Measurements from ENCODE around the gene PCSK7. TPM values are rescaled to one million over a fixed set of nuclear protein-coding genes. Genes with fewer than 3 reads are reported as not detected.
A peak's percentile ranks its signal among the peaks of the same experiment; 100 is the strongest.

The PCSK7 gene
- total and polyA plus RNA-seq, 2 of the 8 experiments (the other 6 are each of a cell fraction or from before 2014, with no cell fraction given): 23.4 to 38.5 TPM

DNA sequence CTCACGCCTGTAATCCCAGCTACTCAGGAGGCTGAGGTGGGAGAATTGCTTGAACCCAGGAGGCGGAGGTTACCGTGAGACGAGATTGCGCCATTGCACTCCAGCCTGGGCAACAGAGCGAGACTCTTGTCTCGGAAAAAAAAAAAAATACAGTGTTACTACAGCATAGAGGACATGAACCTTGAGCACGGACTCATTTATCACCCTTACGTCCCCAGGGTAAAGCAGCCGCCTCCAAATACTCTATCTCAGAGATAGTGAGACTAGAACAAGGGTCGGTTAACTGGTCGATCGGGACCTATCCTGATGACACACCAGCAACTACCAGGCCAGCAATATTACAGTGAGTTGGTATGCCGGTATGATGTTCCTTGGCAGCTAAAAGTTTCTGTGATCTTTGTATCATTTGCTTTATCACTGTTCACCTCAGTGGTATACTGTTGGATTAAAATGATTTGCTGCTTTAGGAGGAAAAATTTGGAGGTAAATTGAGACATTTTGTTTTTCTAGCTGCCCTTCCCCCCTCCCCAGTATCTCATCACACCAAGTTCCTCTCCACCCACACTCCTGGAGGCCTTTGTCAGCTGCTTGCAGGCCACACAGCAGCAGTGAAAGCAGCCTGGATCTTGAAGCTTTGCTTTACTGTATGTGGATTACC is 60.3 kb downstream of the PCSK7 start:
- POLR2A ChIA-PET (ENCODE audit: partially characterized antibody): interaction anchor here (0.5 to 4.3 kb wide), 9 partner anchors 10 to 705 kb away, joined by 3 to 35 read pairs (median 4); partner anchors contain the start of genes FXYD6, PAFAH1B2 and PCSK7
- no peaks in the 10 kb centered on the region for H3K4me1 ChIP-seq (replicated peaks in 1 of 4; ENCODE audit: control insufficient read depth in 3 of 4, insufficient read depth in 4 of 4, low read length in 3 of 4)
- peaks cover 0 to 3% of the 10 kb centered on the region in 2 experiments for H4K20me1 ChIP-seq (replicated peaks in 1 of 2; ENCODE audit: control insufficient read depth in 1 of 2, insufficient read depth in 2 of 2, low read length in 2 of 2)
- H4K91ac ChIP-seq (replicated peaks; ENCODE audit: insufficient read length, low read length): no peak overlapping the region
- peaks cover 6 to 42% (median 22%) of the 10 kb centered on the region in 4 experiments; a peak in 6 of 8 replicates for H3K36me3 ChIP-seq (ENCODE audit: control insufficient read depth in 2 of 4, insufficient read depth in 4 of 4, low read length in 3 of 4)
- H3K14ac ChIP-seq (ENCODE audit: insufficient read length): no peak overlapping the region
- H3K27ac ChIP-seq (ENCODE audit: low read depth, low read length): no peak overlapping the region
- no peak overlapping the region for H3K4ac ChIP-seq (replicated peaks; ENCODE audit: insufficient read length, low read depth, low read length)
- H3K79me2 ChIP-seq (ENCODE audit: control insufficient read depth in 1 of 2, insufficient read depth in 2 of 2, low read length in 2 of 2): no peaks in the 10 kb centered on the region
- no peak overlapping the region for H2BK12ac ChIP-seq (ENCODE audit: low read depth, low read length)
- no peak overlapping the region for H3K4me3 ChIP-seq (ENCODE audit: extremely low read depth in 1 of 4, insufficient read depth in 2 of 4, low read depth in 3 of 4, low read length in 4 of 4)
- DNase-seq (ENCODE audit: low read depth in 1 of 2, low spot score in 2 of 2): no peak
- no peaks in the 10 kb centered on the region for H3K9me3 ChIP-seq (ENCODE audit: insufficient read depth in 2 of 2, low read depth in 1 of 2, low read length in 1 of 2)
- no peak overlapping the region for H2BK120ac ChIP-seq (replicated peaks; ENCODE audit: low read depth, low read length)
- no peak overlapping the region for H2AFZ ChIP-seq (ENCODE audit: low read length)
- H3K18ac ChIP-seq (ENCODE audit: extremely low read depth, low read length): no peak overlapping the region
- no peak overlapping the region for H3K9ac ChIP-seq (replicated peaks in 1 of 4; ENCODE audit: extremely low read depth in 1 of 4, low read depth in 3 of 4, low read length in 3 of 4)
- H3K27me3 ChIP-seq (replicated peaks in 1 of 4; ENCODE audit: control insufficient read depth in 3 of 4, extremely low read depth in 1 of 4, insufficient read depth in 3 of 4, low read length in 3 of 4): no peaks in the 10 kb centered on the region
- FAIRE-seq: no peak
- H2BK20ac ChIP-seq (ENCODE audit: low read length): no peak overlapping the region
- H3K79me1 ChIP-seq (ENCODE audit: low read depth, low read length): no peaks in the 10 kb centered on the region; the same call in 1 of the 2 replicates
- H2AK5ac ChIP-seq (ENCODE audit: low read depth, low read length): no peak overlapping the region
- H3K23me2 ChIP-seq (ENCODE audit: low read depth, low read length): no peaks in the 10 kb centered on the region
- H4K8ac ChIP-seq (ENCODE audit: extremely low read depth, insufficient read depth, low read length): no peak overlapping the region
- WGBS, 2 experiments (ENCODE audit: extremely low coverage in 1 of 2, insufficient coverage in 1 of 2, insufficient read length in 1 of 2, insufficient replicate concordance in 2 of 2, low coverage in 1 of 2, low lambda C conversion rate in 2 of 2, missing lambda C conversion rate in 1 of 2): 90% methylated on average over 14 of the region's 14 CpGs; no CpG with 5 or more reads in 1 of the 2 experiments
- CTCF ChIA-PET (ENCODE audit: partially characterized antibody): interaction anchor here (0.5 to 2.8 kb wide), 9 partner anchors 10 to 161 kb away, joined by 3 to 24 read pairs (median 3); partner anchors contain the start of gene PAFAH1B2
- H2BK15ac ChIP-seq (ENCODE audit: low read length): no peak overlapping the region
- H3K56ac ChIP-seq (replicated peaks; ENCODE audit: insufficient read length, low read depth, low read length): no peak overlapping the region
- no peak overlapping the region for H2BK5ac ChIP-seq (ENCODE audit: low read depth, low read length)
- no peak overlapping the region for H3K23ac ChIP-seq (ENCODE audit: insufficient read length)
- no peak overlapping the region for H4K5ac ChIP-seq (ENCODE audit: insufficient read length, low read depth, low read length)
- H3K4me2 ChIP-seq (ENCODE audit: insufficient read depth in 1 of 2, low read depth in 2 of 2, low read length in 2 of 2): no peak overlapping the region
- TF ChIP-seq CEBPB (IDR thresholded peaks at IDR 0.05; ENCODE audit: low read depth, low read length): 0 out of 2 replicates have a peak, but pooled peaks have one; percentile 5
- TF ChIP-seq CHD2 (IDR thresholded peaks at IDR 0.05; ENCODE audit: low read length): no peak
- TF ChIP-seq SAP30 (IDR thresholded peaks at IDR 0.05; ENCODE audit: insufficient read depth, insufficient replicate concordance, low read length): no peak
- TF ChIP-seq, protein P1, sequence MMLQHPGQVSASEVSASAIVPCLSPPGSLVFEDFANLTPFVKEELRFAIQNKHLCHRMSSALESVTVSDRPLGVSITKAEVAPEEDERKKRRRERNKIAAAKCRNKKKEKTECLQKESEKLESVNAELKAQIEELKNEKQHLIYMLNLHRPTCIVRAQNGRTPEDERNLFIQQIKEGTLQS (IDR thresholded peaks at IDR 0.05; ENCODE audit: insufficient read depth, low read depth, low read length): no peak
- no peak for TF ChIP-seq NANOG (IDR thresholded peaks at IDR 0.05; ENCODE audit: insufficient read depth, low read depth, low read length, poor library complexity, severe bottlenecking)
- peak in 1 of 2 experiments; percentile 36; a peak in 1 of 3 replicates for TF ChIP-seq POLR2A (IDR thresholded peaks at IDR 0.05; ENCODE audit: control extremely low read depth in 1 of 2, low read depth in 2 of 2, low read length in 2 of 2)
- TF ChIP-seq ASH2L (IDR thresholded peaks at IDR 0.05; ENCODE audit: low read length): no peak
- no peak for TF ChIP-seq GABPA (IDR thresholded peaks at IDR 0.05; ENCODE audit: borderline replicate concordance, insufficient read depth, low read length)
- TF ChIP-seq NRF1 (IDR thresholded peaks at IDR 0.05; ENCODE audit: low read depth, low read length): no peak
- no peak for TF ChIP-seq PHF8 (conservative IDR thresholded peaks at IDR 0.05; ENCODE audit: low read depth, low read length)
- no peak for TF ChIP-seq TAF7 (optimal IDR thresholded peaks at IDR 0.05; ENCODE audit: borderline replicate concordance, low read depth, low read length)
- TF ChIP-seq MAFK (IDR thresholded peaks at IDR 0.05; ENCODE audit: low read depth, low read length): no peak

Data from H1 (cell line).